HCT116 (cell line): ENCODE results near the gene MINDY4. TPM values are rescaled to one million over a fixed set of nuclear protein-coding genes. Genes with fewer than 3 reads are reported as not detected.

Experiments
- ATAC-seq: fragments of 200-7000 bp; cut with Tn5 transposase; 2 replicates; pipeline ENCODE4 v1.9.1; 2020; ENCODE audit warnings: mild to moderate bottlenecking, moderate library complexity
- BruUV-seq: library from RNA; stranded (reverse); fragments of 400-500 nt; replicated peaks from 2 replicates; lab custom pipeline; 2021; lab: Mats Ljungman, UMichigan
- CTCF ChIA-PET: fragments of 300-600 bp; sonication (Branson Sonifier 250); formaldehyde crosslinking; loops from one replicate; lab custom pipeline; 2021; ENCODE audit warnings: antibody characterized with exemption; lab: Charles Lee
- POLR2A ChIA-PET: fragments of 300-600, 350-600 bp; sonication (Branson Sonifier 250); formaldehyde crosslinking; loops from one replicate; lab custom pipeline; 2021; ENCODE audit warnings: antibody characterized with exemption; lab: Charles Lee
- RAD21 ChIA-PET, 2 experiments: fragments of 300-600 bp; sonication (Branson Sonifier 250); formaldehyde crosslinking; loops; one replicate each; lab custom pipeline; 2023; ENCODE audit warnings: low total read pairs in 2 of 2; ENCODE audit not compliant: uncharacterized antibody in 2 of 2, unreplicated experiment in 2 of 2, low non-redundant PET in 1 of 2; lab: Charles Lee
- DNase-seq: peaks from one replicate; pipeline ENCODE4 v3.0.0-alpha.2; 2010; ENCODE audit warnings: low read depth, low spot score
- H2AFZ ChIP-seq: fragments of 200-600 bp; shearing (Covaris generic), sonication (generic); 2 replicates; pipeline ENCODE4 v1.6.1; 2017; ENCODE audit warnings: low read depth, mixed run types, mixed read lengths, antibody characterized with exemption, low read length; ENCODE audit not compliant: poor library complexity, severe bottlenecking
- H3K27ac ChIP-seq: 2 replicates; pipeline ENCODE4 v1.5.1; 2012; ENCODE audit warnings: low read depth, low read length
- H3K27me3 ChIP-seq: fragments of 200-600 bp; sonication (generic); 2 replicates; pipeline ENCODE4 v1.6.1; 2016; ENCODE audit warnings: mixed run types, low read length, mixed read lengths; ENCODE audit not compliant: insufficient read depth
- H3K36me3 ChIP-seq, 2 experiments: fragments of 200-500 bp in 1 of 2; fragments of 200-600 bp in 1 of 2; sonication (Bioruptor generic) in 1 of 2; sonication (generic) in 1 of 2; 2 replicates each; pipeline versions ENCODE4 v1.5.1 to v1.6.1; 2014 to 2016; ENCODE audit warnings: low read length in 2 of 2, inconsistent platforms in 1 of 2, mixed read lengths in 1 of 2, mixed run types in 1 of 2; ENCODE audit not compliant: insufficient read depth in 2 of 2, control insufficient read depth in 1 of 2
- H3K4me1 ChIP-seq, 2 experiments: fragments of 200-600 bp in 1 of 2; sonication (generic) in 1 of 2; 2 replicates each; pipeline versions ENCODE4 v1.5.1 to v1.6.1; 2012 to 2017; ENCODE audit warnings: low read length in 2 of 2, inconsistent platforms in 1 of 2, mild to moderate bottlenecking in 1 of 2, mixed read lengths in 1 of 2, mixed run types in 1 of 2, moderate library complexity in 1 of 2; ENCODE audit not compliant: insufficient read depth in 2 of 2, control insufficient read depth in 1 of 2
- H3K4me2 ChIP-seq: fragments of 200-600 bp; sonication (generic); 2 replicates; pipeline ENCODE4 v1.6.1; 2017; ENCODE audit warnings: mixed run types, low read length, mixed read lengths
- H3K4me3 ChIP-seq, 2 experiments: fragments of 200-600 bp in 1 of 2; sonication (generic) in 1 of 2; replicated peaks in 1 of 2; 2 replicates each; pipeline ENCODE4 v1.5.1; 2011 to 2016; ENCODE audit warnings: low read length in 2 of 2, control low read depth in 1 of 2, low read depth in 1 of 2, mild to moderate bottlenecking in 1 of 2, mixed read lengths in 1 of 2, mixed run types in 1 of 2
- H3K79me2 ChIP-seq: fragments of 200-600 bp; sonication (generic); 2 replicates; pipeline ENCODE4 v1.6.1; 2017; ENCODE audit warnings: mild to moderate bottlenecking, mixed run types, low read length, moderate library complexity, mixed read lengths; ENCODE audit not compliant: insufficient read depth
- H3K9ac ChIP-seq: fragments of 200-600 bp; sonication (generic); 2 replicates; pipeline ENCODE4 v1.6.1; 2016; ENCODE audit warnings: low read length, mixed read lengths
- H3K9me2 ChIP-seq: fragments of 200-600 bp; sonication (generic), shearing (Covaris generic); 2 replicates; pipeline ENCODE4 v1.6.1; 2017; ENCODE audit warnings: mixed run types, mild to moderate bottlenecking, moderate library complexity; ENCODE audit not compliant: insufficient read depth
- H3K9me3 ChIP-seq, 2 experiments: fragments of 200-500 bp in 1 of 2; fragments of 200-600 bp in 1 of 2; sonication (Bioruptor generic) in 1 of 2; sonication (generic) in 1 of 2; 2 replicates each; pipeline ENCODE4 v1.6.1; 2014 to 2017; ENCODE audit warnings: low read length in 2 of 2, mixed read lengths in 2 of 2, inconsistent platforms in 1 of 2, low read depth in 1 of 2, mild to moderate bottlenecking in 1 of 2, mixed run types in 1 of 2, moderate library complexity in 1 of 2; ENCODE audit not compliant: control insufficient read depth in 1 of 2, insufficient read depth in 1 of 2
- H4K20me1 ChIP-seq: fragments of 200-600 bp; sonication (generic), shearing (Covaris generic); 2 replicates; pipeline ENCODE4 v1.6.1; 2017; ENCODE audit warnings: mixed run types, mild to moderate bottlenecking, moderate library complexity; ENCODE audit not compliant: insufficient read depth
- ELF1 ChIP-seq: IDR thresholded peaks from 2 replicates; pipeline ENCODE4 v1.6.1; 2012; ENCODE audit warnings: low read depth, borderline replicate concordance
- EZH2 ChIP-seq: fragments of 200-600 bp; sonication (generic); IDR thresholded peaks from 2 replicates; pipeline ENCODE4 v1.6.1; 2017; ENCODE audit warnings: antibody characterized with exemption, mixed run types
- EZH2phosphoT487 ChIP-seq: fragments of 200-600 bp; IDR thresholded peaks from 2 replicates; pipeline ENCODE4 v1.6.1; 2018; ENCODE audit warnings: antibody characterized with exemption, borderline replicate concordance
- FOSL1 ChIP-seq: IDR thresholded peaks from 2 replicates; pipeline ENCODE4 v1.6.1; 2012; ENCODE audit warnings: low read depth
- JUND ChIP-seq: IDR thresholded peaks from 2 replicates; pipeline ENCODE4 v1.6.1; 2012
- POLR2A ChIP-seq: IDR thresholded peaks from 2 replicates; pipeline ENCODE4 v1.7.0; 2011; ENCODE audit warnings: borderline replicate concordance; ENCODE audit not compliant: insufficient read depth, insufficient read length; ENCODE audit errors: extremely low read depth
- POLR2AphosphoS5 ChIP-seq: IDR thresholded peaks from 2 replicates; pipeline ENCODE4 v1.6.1; 2011; ENCODE audit warnings: mild to moderate bottlenecking, low read depth, low read length, moderate library complexity
- RAD21 ChIP-seq: IDR thresholded peaks from 2 replicates; pipeline ENCODE4 v1.6.1; 2012; ENCODE audit warnings: low read depth, mild to moderate bottlenecking
- SIN3A ChIP-seq: IDR thresholded peaks from 2 replicates; pipeline ENCODE4 v1.6.1; 2012; ENCODE audit warnings: low read depth
- SP1 ChIP-seq: IDR thresholded peaks from 2 replicates; pipeline ENCODE4 v1.6.1; 2012; ENCODE audit warnings: low read depth
- SRF ChIP-seq: IDR thresholded peaks from 2 replicates; pipeline ENCODE4 v1.6.1; 2012; ENCODE audit warnings: low read depth
- TCF7L2 ChIP-seq: IDR thresholded peaks from 2 replicates; pipeline ENCODE4 v1.7.0; 2011; ENCODE audit warnings: borderline replicate concordance, inconsistent platforms; ENCODE audit not compliant: insufficient read depth, insufficient read length; ENCODE audit errors: extremely low read depth
- YY1 ChIP-seq: IDR thresholded peaks from 2 replicates; pipeline ENCODE4 v1.6.1; 2011; ENCODE audit warnings: low read length, low read depth, moderate library complexity, mild to moderate bottlenecking; ENCODE audit not compliant: insufficient replicate concordance; ENCODE audit errors: extremely low read depth
- ZBTB33 ChIP-seq: IDR thresholded peaks from 2 replicates; pipeline ENCODE4 v1.6.1; 2011; ENCODE audit warnings: mild to moderate bottlenecking, low read length, moderate library complexity; ENCODE audit not compliant: insufficient replicate concordance; ENCODE audit errors: extremely low read depth
- ZFX ChIP-seq: fragments of 450-650 bp; IDR thresholded peaks from 2 replicates; pipeline ENCODE4 v1.6.1; 2017
- intact Hi-C: fragments of 100-400 bp; cut with micrococcal nuclease; formaldehyde crosslinking; loops from 2 replicates; pipeline ENCODE4 v1.10.0; 2022
- total RNA-seq: library from RNA; stranded (reverse); gene quantifications from one replicate; pipeline ENCODE4 v1.2.1, GENCODE V29; 2021; ENCODE audit not compliant: unreplicated experiment
- TF ChIP-seq, protein P1 (sequence below): IDR thresholded peaks from 2 replicates; pipeline ENCODE4 v1.6.1; 2012; ENCODE audit warnings: low read depth

Gene MINDY4
- total RNA-seq, 1 experiment from 2014 or later, result 6.1 TPM

- Histone ChIP-seq H3K27ac (no peak overlapping the region), H3K9ac (no peak overlapping the region)
- intact Hi-C loops, result no loop called here
These were observed 125.8 kb downstream of the MINDY4 start for GRCh38 chr7:30896783-30897637.

GRCh38 chr7:30897770-30898169 lies 126.6 kb downstream of the MINDY4 start:
- H3K79me2 ChIP-seq, result no peaks in the 10 kb centered on the region
- peaks cover 0 to 3% of the 10 kb centered on the region in 2 experiments; a peak in 1 of 4 replicates for H3K4me1 ChIP-seq
- CTCF ChIA-PET, result interaction anchor here (1.3 kb wide), 1 partner anchor 41 kb away, joined by 3 read pairs; no protein-coding TSS in a partner anchor
- no peak overlapping the region for H3K4me2 ChIP-seq
- no peaks in the 10 kb centered on the region for H4K20me1 ChIP-seq
- H3K9ac ChIP-seq, result no peak overlapping the region
- H3K27me3 ChIP-seq, result no peaks in the 10 kb centered on the region
- H2AFZ ChIP-seq, result no peak overlapping the region
- H3K4me3 ChIP-seq, result no peak overlapping the region
- POLR2A ChIA-PET, result interaction anchor here (0.7 kb wide), 1 partner anchor 763 kb away, joined by 4 read pairs; the partner anchor contains the start of gene MTURN
- no peak for DNase-seq
- H3K36me3 ChIP-seq, result no peaks in the 10 kb centered on the region
- H3K9me2 ChIP-seq, result no peaks in the 10 kb centered on the region
- BruUV-seq, result no TSS peak
- intact Hi-C loops, result no loop called here
- no peak for ATAC-seq
- H3K27ac ChIP-seq, result no peak overlapping the region
- no peaks in the 10 kb centered on the region for H3K9me3 ChIP-seq
- RAD21 ChIA-PET, result no interaction called here
- no peak for TF ChIP-seq POLR2AphosphoS5
- TF ChIP-seq SIN3A, result no peak
- no peak for TF ChIP-seq TCF7L2
- no peak for TF ChIP-seq RAD21
- TF ChIP-seq FOSL1, result no peak
- TF ChIP-seq EZH2, result no peak
- TF ChIP-seq POLR2A, result no peak
- TF ChIP-seq, protein P1, sequence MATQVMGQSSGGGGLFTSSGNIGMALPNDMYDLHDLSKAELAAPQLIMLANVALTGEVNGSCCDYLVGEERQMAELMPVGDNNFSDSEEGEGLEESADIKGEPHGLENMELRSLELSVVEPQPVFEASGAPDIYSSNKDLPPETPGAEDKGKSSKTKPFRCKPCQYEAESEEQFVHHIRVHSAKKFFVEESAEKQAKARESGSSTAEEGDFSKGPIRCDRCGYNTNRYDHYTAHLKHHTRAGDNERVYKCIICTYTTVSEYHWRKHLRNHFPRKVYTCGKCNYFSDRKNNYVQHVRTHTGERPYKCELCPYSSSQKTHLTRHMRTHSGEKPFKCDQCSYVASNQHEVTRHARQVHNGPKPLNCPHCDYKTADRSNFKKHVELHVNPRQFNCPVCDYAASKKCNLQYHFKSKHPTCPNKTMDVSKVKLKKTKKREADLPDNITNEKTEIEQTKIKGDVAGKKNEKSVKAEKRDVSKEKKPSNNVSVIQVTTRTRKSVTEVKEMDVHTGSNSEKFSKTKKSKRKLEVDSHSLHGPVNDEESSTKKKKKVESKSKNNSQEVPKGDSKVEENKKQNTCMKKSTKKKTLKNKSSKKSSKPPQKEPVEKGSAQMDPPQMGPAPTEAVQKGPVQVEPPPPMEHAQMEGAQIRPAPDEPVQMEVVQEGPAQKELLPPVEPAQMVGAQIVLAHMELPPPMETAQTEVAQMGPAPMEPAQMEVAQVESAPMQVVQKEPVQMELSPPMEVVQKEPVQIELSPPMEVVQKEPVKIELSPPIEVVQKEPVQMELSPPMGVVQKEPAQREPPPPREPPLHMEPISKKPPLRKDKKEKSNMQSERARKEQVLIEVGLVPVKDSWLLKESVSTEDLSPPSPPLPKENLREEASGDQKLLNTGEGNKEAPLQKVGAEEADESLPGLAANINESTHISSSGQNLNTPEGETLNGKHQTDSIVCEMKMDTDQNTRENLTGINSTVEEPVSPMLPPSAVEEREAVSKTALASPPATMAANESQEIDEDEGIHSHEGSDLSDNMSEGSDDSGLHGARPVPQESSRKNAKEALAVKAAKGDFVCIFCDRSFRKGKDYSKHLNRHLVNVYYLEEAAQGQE, result no peak
- no peak for TF ChIP-seq ZBTB33

More at GRCh38 chr7:30896783-30897637, 125.8 kb downstream of the MINDY4 start:
- Histone ChIP-seq H2AFZ (no peak overlapping the region), H3K4me2 (no peak overlapping the region), H3K79me2 (no peaks in the 10 kb centered on the region), H3K27me3 (no peaks in the 10 kb centered on the region), H3K4me1 (peaks cover 0 to 3% of the 10 kb centered on the region in 2 experiments; a peak in 1 of 4 replicates), H3K36me3 (no peaks in the 10 kb centered on the region), H3K4me3 (no peak overlapping the region), H3K9me3 (no peaks in the 10 kb centered on the region), H3K9me2 (no peaks in the 10 kb centered on the region), H4K20me1 (no peaks in the 10 kb centered on the region)
- POLR2A ChIA-PET, result no interaction called here
- no TSS peak for BruUV-seq
- RAD21 ChIA-PET, result no interaction called here
- ATAC-seq (no peak), DNase-seq (no peak)
- no peak for TF ChIP-seq ELF1
- TF ChIP-seq FOSL1, result no peak
- no peak for TF ChIP-seq JUND
- TF ChIP-seq ZFX, result no peak
- no peak for TF ChIP-seq TCF7L2
- no peak for TF ChIP-seq SRF
- no peak for TF ChIP-seq POLR2A
- TF ChIP-seq YY1, result no peak
- no peak for TF ChIP-seq SIN3A
- TF ChIP-seq EZH2phosphoT487, result no peak
- TF ChIP-seq SP1, result no peak
- CTCF ChIA-PET, result interaction anchor here (1.3 kb wide), 1 partner anchor 42 kb away, joined by 3 read pairs; no protein-coding TSS in a partner anchor
